Measurements from ENCODE around the gene CCDC61.

CCDC61 gene

GRCh38 chr19:46022061-46022430 is 26.8 kb downstream of the CCDC61 start:
- no peak for ATAC-seq
- TF ChIP-seq ZC3H10 (CRISPR knock-in tag; IDR thresholded peaks at IDR 0.05) (no peak), CSRNP3 (CRISPR knock-in tag; IDR thresholded peaks at IDR 0.05) (no peak), TOX (CRISPR knock-in tag; IDR thresholded peaks at IDR 0.05; ENCODE audit: borderline replicate concordance) (no peak), ARNTL (CRISPR knock-in tag; IDR thresholded peaks at IDR 0.05; ENCODE audit: borderline replicate concordance, low read depth) (no peak), ZNF8 (CRISPR knock-in tag; IDR thresholded peaks at IDR 0.05) (no peak), ISL1 (CRISPR knock-in tag; IDR thresholded peaks at IDR 0.05) (no peak), TCF4 (CRISPR knock-in tag; IDR thresholded peaks at IDR 0.05; ENCODE audit: borderline replicate concordance) (no peak), ZFP3 (CRISPR knock-in tag; IDR thresholded peaks at IDR 0.05) (no peak), CREB5 (CRISPR knock-in tag; IDR thresholded peaks at IDR 0.05; ENCODE audit: low read depth) (no peak), PPARA (CRISPR knock-in tag; IDR thresholded peaks at IDR 0.05; ENCODE audit: borderline replicate concordance) (no peak), GLIS3 (CRISPR knock-in tag; IDR thresholded peaks at IDR 0.05) (no peak), ESRRG (CRISPR knock-in tag; IDR thresholded peaks at IDR 0.05) (no peak), RARB (CRISPR knock-in tag; IDR thresholded peaks at IDR 0.05) (no peak), ZFP30 (CRISPR knock-in tag; IDR thresholded peaks at IDR 0.05) (no peak), ZNF70 (CRISPR knock-in tag; IDR thresholded peaks at IDR 0.05) (no peak), PATZ1 (CRISPR knock-in tag; IDR thresholded peaks at IDR 0.05; ENCODE audit: borderline replicate concordance) (no peak)

GRCh38 chr19:46022431-46023310 is 27.4 kb downstream of the CCDC61 start, which contains the start of gene PGLYRP1:
TSS of gene PGLYRP1 (minus strand) at chr19:46023053. CDS start at chr19:46023021, 32 bp downstream.
- no peak for ATAC-seq

More at GRCh38 chr19:46022431-46023310, 27.4 kb downstream of the CCDC61 start, which contains the start of gene PGLYRP1:
- TF ChIP-seq CSRNP3 (CRISPR knock-in tag; IDR thresholded peaks at IDR 0.05) (no peak), ZNF70 (CRISPR knock-in tag; IDR thresholded peaks at IDR 0.05) (no peak), POU6F1 (CRISPR knock-in tag; IDR thresholded peaks at IDR 0.05; ENCODE audit: borderline replicate concordance, low read depth) (no peak), RARB (CRISPR knock-in tag; IDR thresholded peaks at IDR 0.05) (no peak), TCF4 (CRISPR knock-in tag; IDR thresholded peaks at IDR 0.05; ENCODE audit: borderline replicate concordance) (no peak), OSR1 (CRISPR knock-in tag; IDR thresholded peaks at IDR 0.05) (no peak), ZFP3 (CRISPR knock-in tag; IDR thresholded peaks at IDR 0.05) (no peak)
